Small intestine (tissue), 7 donors: ENCODE measurements around the gene RPS6KA2. TPM values are rescaled to one million over a fixed set of nuclear protein-coding genes. Genes with fewer than 3 reads are reported as not detected.
A peak's percentile ranks its signal among the peaks of the same experiment; 100 is the strongest.

Source experiments
- DNase-seq, 2 donors: peaks; one replicate each; pipeline versions ENCODE4 v3.0.0 to v3.0.0-alpha.2; 2013
- FAIRE-seq: peaks from 2 replicates; lab custom pipeline; 2012; peaks lifted over from hg19 to GRCh38; lab: Jason Lieb, UNC
- H3K27ac ChIP-seq, 3 donors: one replicate each; pipeline ENCODE4 v1.5.1; 2013; ENCODE audit warnings: low read length in 2 of 3, mild to moderate bottlenecking in 2 of 3, control low read depth in 1 of 3, inconsistent platforms in 1 of 3, low read depth in 1 of 3, moderate library complexity in 1 of 3
- H3K27me3 ChIP-seq, 3 donors: one replicate each; pipeline ENCODE4 v1.6.1; 2013; ENCODE audit warnings: low read length in 3 of 3, inconsistent platforms in 1 of 3; ENCODE audit not compliant: control insufficient read depth in 3 of 3, insufficient read depth in 3 of 3
- H3K36me3 ChIP-seq, 3 donors: one replicate each; pipeline ENCODE4 v1.6.1; 2013; ENCODE audit warnings: low read length in 3 of 3, inconsistent platforms in 1 of 3, low read depth in 1 of 3, mild to moderate bottlenecking in 1 of 3, moderate library complexity in 1 of 3; ENCODE audit not compliant: control insufficient read depth in 3 of 3, insufficient read depth in 2 of 3
- H3K4me1 ChIP-seq, 3 donors: one replicate each; pipeline ENCODE4 v1.6.1; 2013; ENCODE audit warnings: low read length in 2 of 3, inconsistent platforms in 1 of 3, low read depth in 1 of 3, mild to moderate bottlenecking in 1 of 3, moderate library complexity in 1 of 3; ENCODE audit not compliant: control insufficient read depth in 3 of 3, insufficient read depth in 2 of 3
- H3K4me3 ChIP-seq, 3 donors: one replicate each; pipeline ENCODE4 v1.5.1; 2013; ENCODE audit warnings: low read length in 3 of 3, control low read depth in 1 of 3, inconsistent platforms in 1 of 3, low read depth in 1 of 3, mild to moderate bottlenecking in 1 of 3, moderate library complexity in 1 of 3
- H3K9me3 ChIP-seq, 2 donors: one replicate each; pipeline ENCODE4 v1.6.1; 2013; ENCODE audit warnings: low read depth in 1 of 2, low read length in 1 of 2; ENCODE audit not compliant: control insufficient read depth in 2 of 2, insufficient read depth in 1 of 2
- WGBS, 3 donors: extraction: QIAGEN DNeasy Blood & Tissue Kit; methylation state at CpG; one replicate each; pipeline ENCODE4 v1.1.7; 2013; 5-methylcytosine and 5-hydroxymethylcytosine counted together
- polyA plus RNA-seq, 4 donors: library from polyadenylated mRNA; stranded (reverse) in 3 of 4; unstranded in 1 of 4; fragments of 200-250 nt in 3 of 4; fragments of 120-200 nt in 1 of 4; gene quantifications; one replicate each; pipeline versions ENCODE4 v1.2.1 to v1.2.3, GENCODE V29; 2013
- donor health status: healthy with polysubstance abuse.
- donor health status: control.
- donor health status: control.
- donor health status: Bipolar disorder and iron deficiency.
- donor health status: healthy.

The RPS6KA2 gene
- polyA plus RNA-seq, 4 donors, result 3.1 to 21.9 (median 7.3) TPM

DNA sequence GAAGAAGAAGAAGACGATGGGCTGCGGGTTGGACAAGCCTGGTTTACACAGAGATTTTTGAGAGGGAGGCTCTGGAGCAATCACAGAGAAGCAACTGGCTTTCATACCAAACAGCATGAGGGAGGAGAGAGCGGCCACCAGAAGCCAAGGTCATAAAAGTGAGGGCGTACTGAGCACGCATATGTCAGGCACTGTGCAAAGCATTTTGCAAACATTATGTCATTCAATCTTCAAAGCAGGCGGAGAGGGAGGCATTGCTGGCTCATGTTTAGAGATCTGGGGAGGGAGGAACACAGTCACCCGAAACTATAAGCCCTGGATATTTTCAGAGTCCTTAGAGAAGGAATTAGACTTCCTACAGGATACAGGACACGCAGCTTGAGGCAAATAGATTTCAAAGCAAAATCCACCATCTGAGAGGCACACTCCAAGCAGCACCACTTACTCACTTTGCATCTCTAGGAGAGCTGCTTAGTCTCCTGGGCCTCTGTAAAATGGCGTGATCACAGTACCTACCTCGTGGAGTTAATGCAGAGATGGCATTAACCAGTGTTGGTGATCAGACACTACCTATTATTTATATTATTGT is 65.2 kb downstream of the RPS6KA2 start:
- no peak overlapping the region for H3K4me3 ChIP-seq
- H3K27ac ChIP-seq, result no peak overlapping the region
- H3K9me3 ChIP-seq, result peaks cover 0 to 6% of the 10 kb centered on the region in 2 donors
- peaks cover 0 to 8% (median 0%) of the 10 kb centered on the region in 3 donors for H3K36me3 ChIP-seq
- FAIRE-seq (no peak), DNase-seq (no peak)
- no peaks in the 10 kb centered on the region for H3K27me3 ChIP-seq
- H3K4me1 ChIP-seq, result no peaks in the 10 kb centered on the region
- WGBS, 3 donors, result 75 to 92% (median 79%) methylated on average over 10 of the region's 10 CpGs

- peaks cover 0 to 6% (median 0%) of the 10 kb centered on the region in 3 donors for H3K36me3 ChIP-seq
- WGBS, 3 donors, result 91 to 96% (median 93%) methylated on average over 3 of the region's 3 CpGs
- FAIRE-seq, result no peak
- no peaks in the 10 kb centered on the region for H3K27me3 ChIP-seq
- H3K4me1 ChIP-seq, result no peaks in the 10 kb centered on the region
- no peak overlapping the region for H3K27ac ChIP-seq
- DNase-seq, result no peak
- H3K9me3 ChIP-seq, result peaks cover 0 to 6% of the 10 kb centered on the region in 2 donors
- H3K4me3 ChIP-seq, result no peak overlapping the region
Observed at GRCh38 chr6:166560222-166560621, 66.8 kb downstream of the RPS6KA2 start.

GRCh38 chr6:166559662-166560061 is 67.4 kb downstream of the RPS6KA2 start:
- H3K36me3 ChIP-seq, result peaks cover 0 to 6% (median 0%) of the 10 kb centered on the region in 3 donors
- H3K9me3 ChIP-seq, result peaks cover 0 to 6% of the 10 kb centered on the region in 2 donors
- H3K27ac ChIP-seq, result no peak overlapping the region
- H3K27me3 ChIP-seq, result no peaks in the 10 kb centered on the region
- FAIRE-seq (no peak), DNase-seq (no peak)
- H3K4me1 ChIP-seq, result no peaks in the 10 kb centered on the region
- no peak overlapping the region for H3K4me3 ChIP-seq
- WGBS, 3 donors, result 83 to 97% (median 94%) methylated on average over 1 of the region's 1 CpG

DNA sequence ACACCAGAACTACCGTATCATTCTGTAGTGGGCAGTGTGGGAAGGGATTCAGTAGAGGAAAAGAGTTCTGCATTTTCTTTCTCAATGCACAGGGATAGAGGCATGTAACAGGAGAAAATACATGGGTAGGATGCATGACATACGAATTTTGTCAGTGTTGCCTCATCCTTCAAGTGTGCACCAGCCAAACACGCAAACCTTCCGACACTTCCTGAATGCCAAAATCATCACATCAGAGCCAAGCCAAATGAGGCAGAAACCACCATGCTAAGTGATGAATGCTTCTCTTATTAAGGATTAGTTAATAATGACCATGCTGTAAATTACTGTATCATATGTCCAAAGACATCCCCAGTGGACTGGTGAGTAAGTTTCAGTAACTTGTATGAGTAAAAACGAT is 67.8 kb downstream of the RPS6KA2 start:
- WGBS, 3 donors, result 81 to 92% (median 88%) methylated on average over 5 of the region's 5 CpGs
- no peak for FAIRE-seq
- DNase-seq, result no peak

DNA sequence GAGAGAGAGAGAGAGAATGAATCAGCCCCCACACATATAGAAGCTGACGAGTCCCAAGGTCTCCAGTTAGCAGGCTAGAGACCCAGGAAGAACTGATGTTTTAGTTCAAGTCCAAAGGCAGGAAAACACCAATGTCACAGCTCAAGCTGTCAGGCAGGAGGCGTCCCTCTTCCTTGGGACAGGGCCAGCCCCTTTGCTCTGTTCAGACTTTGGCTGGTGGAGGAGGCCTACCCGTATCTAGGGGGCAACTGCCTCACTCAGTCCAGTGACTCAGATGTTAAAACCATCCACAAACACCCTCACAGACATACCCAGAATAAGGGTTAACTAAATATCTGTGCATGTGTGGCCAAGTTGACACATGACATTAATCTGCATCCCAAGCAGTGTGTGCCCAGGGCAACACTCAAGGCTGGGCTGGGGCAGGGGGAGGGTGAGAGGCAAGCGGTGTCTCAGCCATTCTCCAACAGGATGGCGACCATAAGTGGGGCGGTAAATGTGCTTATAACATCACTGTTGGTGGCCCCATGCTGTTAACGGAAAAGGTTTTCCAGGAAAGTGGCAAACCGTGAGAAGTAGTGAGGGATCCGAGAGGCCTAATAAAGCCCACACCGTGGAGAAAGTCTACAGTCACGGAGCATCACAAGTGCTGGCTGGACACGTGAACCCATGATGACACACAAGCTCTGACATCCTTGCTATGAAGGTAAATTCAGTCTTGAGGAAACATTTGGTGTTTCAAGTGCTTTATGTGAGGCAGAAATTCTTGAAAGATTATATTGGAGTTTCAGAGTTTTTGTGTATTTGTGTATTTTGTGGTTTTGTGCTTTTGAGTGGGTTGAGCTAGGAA is 68.7 kb downstream of the RPS6KA2 start:
- Histone ChIP-seq H3K4me1 (no peaks in the 10 kb centered on the region), H3K36me3 (peaks cover 0 to 6% (median 0%) of the 10 kb centered on the region in 3 donors), H3K4me3 (no peak overlapping the region), H3K27me3 (no peaks in the 10 kb centered on the region), H3K27ac (no peak overlapping the region), H3K9me3 (peaks cover 0 to 6% of the 10 kb centered on the region in 2 donors)
- no peak for DNase-seq
- FAIRE-seq, result no peak
- WGBS, 3 donors, result 89 to 93% (median 91%) methylated on average over 12 of the region's 12 CpGs

More for the DNA sequence above, 67.8 kb downstream of the RPS6KA2 start:
- Histone ChIP-seq H3K27ac (no peak overlapping the region), H3K4me1 (no peaks in the 10 kb centered on the region), H3K9me3 (peaks cover 0 to 6% of the 10 kb centered on the region in 2 donors), H3K4me3 (no peak overlapping the region), H3K27me3 (no peaks in the 10 kb centered on the region), H3K36me3 (peaks cover 0 to 6% (median 0%) of the 10 kb centered on the region in 3 donors)

- DNase-seq (peak in 1 of 2 donors; percentile 83), FAIRE-seq (no peak)
- Histone ChIP-seq H3K36me3 (peaks cover 0 to 2% (median 0%) of the 10 kb centered on the region in 3 donors), H3K27me3 (no peaks in the 10 kb centered on the region), H3K9me3 (peaks cover 0 to 6% of the 10 kb centered on the region in 2 donors), H3K4me3 (no peak overlapping the region), H3K27ac (peak overlapping the region in 1 of 3 donors; percentile 22), H3K4me1 (no peaks in the 10 kb centered on the region)
- 40 to 62% (median 47%) methylated on average over 16 of the region's 16 CpGs for WGBS, 3 donors
Observed at GRCh38 chr6:166556863-166557322, 70.2 kb downstream of the RPS6KA2 start.

DNA sequence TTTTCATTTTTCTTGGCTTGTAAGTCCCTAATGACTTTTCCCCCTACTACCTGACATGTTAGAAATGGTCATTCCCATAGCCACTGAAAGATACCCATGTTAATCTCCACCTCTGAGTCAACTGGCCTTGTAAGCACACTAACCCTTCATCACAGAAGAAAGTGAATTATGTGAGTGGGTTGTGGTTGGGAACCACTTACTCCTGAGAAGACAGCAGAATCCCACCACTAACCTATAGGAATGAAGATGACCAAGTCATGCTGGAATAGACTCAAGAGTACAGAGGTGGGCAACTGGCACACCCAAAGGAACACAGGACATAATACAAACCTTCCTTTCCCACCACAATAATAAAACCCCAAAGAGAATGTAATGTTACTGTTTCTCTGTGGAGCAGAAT is 70.7 kb downstream of the RPS6KA2 start:
- Histone ChIP-seq H3K27ac (peak overlapping the region in 1 of 3 donors; percentile 55), H3K27me3 (peaks cover 0 to 2% (median 0%) of the 10 kb centered on the region in 3 donors), H3K9me3 (peaks cover 0 to 6% of the 10 kb centered on the region in 2 donors), H3K36me3 (peaks cover 0 to 2% (median 0%) of the 10 kb centered on the region in 3 donors), H3K4me3 (no peak overlapping the region), H3K4me1 (no peaks in the 10 kb centered on the region)
- FAIRE-seq, result no peak
- DNase-seq, result no peak

DNA sequence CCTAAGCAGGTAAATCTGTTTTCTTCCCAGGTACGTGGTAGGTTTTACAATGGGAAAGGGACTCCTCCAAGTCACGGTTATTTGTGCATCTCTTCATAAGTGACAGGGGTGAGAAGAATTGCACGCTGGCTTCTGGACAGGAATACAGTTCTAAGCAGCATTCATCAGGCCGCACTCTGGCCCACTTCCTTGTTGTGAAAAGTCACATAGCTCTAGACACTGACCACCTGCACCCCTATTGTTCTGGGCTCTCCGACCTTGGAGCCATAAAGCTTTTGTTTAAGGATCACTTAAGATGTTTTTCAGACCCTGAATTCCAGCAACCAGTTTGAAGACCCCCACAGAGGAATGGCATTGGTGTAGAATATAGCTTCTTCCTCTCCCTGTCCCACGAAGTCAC is 72.0 kb downstream of the RPS6KA2 start:
- DNase-seq (no peak), FAIRE-seq (no peak)
- Histone ChIP-seq H3K4me1 (no peaks in the 10 kb centered on the region), H3K36me3 (no peaks in the 10 kb centered on the region), H3K4me3 (no peak overlapping the region), H3K27me3 (peaks cover 0 to 2% (median 0%) of the 10 kb centered on the region in 3 donors), H3K27ac (peak overlapping the region in 2 of 3 donors; percentile 14 to 48), H3K9me3 (peaks cover 0 to 6% of the 10 kb centered on the region in 2 donors)
- 77 to 89% (median 89%) methylated on average over 6 of the region's 6 CpGs for WGBS, 3 donors
